ENCODE results near the gene CXCR5. TPM values are rescaled to one million over a fixed set of nuclear protein-coding genes. Genes with fewer than 3 reads are reported as not detected.

The CXCR5 gene
- total RNA-seq, 1 experiment from 2014 or later = not detected

- no peak for DNase-seq (ENCODE audit: low spot score)
Measured at GRCh38 chr11:118876286-118876685, 7.4 kb upstream of the CXCR5 start.

- no peak for DNase-seq (ENCODE audit: low spot score)
Measured at GRCh38 chr11:118877487-118878162, 6.1 kb upstream of the CXCR5 start.

GRCh38 chr11:118878163-118878563, 5.5 kb upstream of the CXCR5 start:
- no peak for DNase-seq (ENCODE audit: low spot score)

- DNase-seq (ENCODE audit: low spot score) = no peak
Measured at GRCh38 chr11:118881228-118881627, 2.5 kb upstream of the CXCR5 start.

GRCh38 chr11:118882491-118882890, 1.2 kb upstream of the CXCR5 start:
- DNase-seq (ENCODE audit: low spot score) = no peak

- no peak for DNase-seq (ENCODE audit: low spot score)
Measured at GRCh38 chr11:118883004-118883367, 706 bp upstream of the CXCR5 start.

GRCh38 chr11:118884875-118885274, 1.2 kb downstream of the CXCR5 start:
- no peak for DNase-seq (ENCODE audit: low spot score)

GRCh38 chr11:118885319-118885718, 1.6 kb downstream of the CXCR5 start:
- no peak for DNase-seq (ENCODE audit: low spot score)

GRCh38 chr11:118885831-118886565, 2.3 kb downstream of the CXCR5 start:
- DNase-seq (ENCODE audit: low spot score) = no peak

- no peak for DNase-seq (ENCODE audit: low spot score)
Measured at GRCh38 chr11:118886681-118887111, 3.0 kb downstream of the CXCR5 start.

- DNase-seq (ENCODE audit: low spot score) = no peak
Measured at GRCh38 chr11:118887206-118887605, 3.5 kb downstream of the CXCR5 start.

- no peak for DNase-seq (ENCODE audit: low spot score)
Measured at GRCh38 chr11:118888398-118888797, 4.7 kb downstream of the CXCR5 start.

GRCh38 chr11:118889797-118890196, 6.1 kb downstream of the CXCR5 start:
- DNase-seq (ENCODE audit: low spot score) = no peak

- DNase-seq (ENCODE audit: low spot score) = no peak
Measured at GRCh38 chr11:118892514-118892913, 8.8 kb downstream of the CXCR5 start.

GRCh38 chr11:118892964-118893363, 9.3 kb downstream of the CXCR5 start:
- no peak for DNase-seq (ENCODE audit: low spot score)

GRCh38 chr11:118893662-118894061, 10.0 kb downstream of the CXCR5 start:
- DNase-seq (ENCODE audit: low spot score) = no peak

GRCh38 chr11:118894192-118894591, 10.5 kb downstream of the CXCR5 start:
- no peak for DNase-seq (ENCODE audit: low spot score)

GRCh38 chr11:118895093-118896039, 11.7 kb downstream of the CXCR5 start:
- no peak for DNase-seq (ENCODE audit: low spot score)

- no peak for DNase-seq (ENCODE audit: low spot score)
Measured at GRCh38 chr11:118896472-118896913, 12.8 kb downstream of the CXCR5 start.

GRCh38 chr11:118896921-118897591, 13.4 kb downstream of the CXCR5 start:
- DNase-seq (ENCODE audit: low spot score) = no peak

- DNase-seq (ENCODE audit: low spot score) = no peak
Measured at GRCh38 chr11:118897721-118898310, 14.1 kb downstream of the CXCR5 start.

Data from H4 (cell line).